ENCODE measurements around the gene CACNG7. TPM values are rescaled to one million over a fixed set of nuclear protein-coding genes. Genes with fewer than 3 reads are reported as not detected.
A peak's percentile ranks its signal among the peaks of the same experiment; 100 is the strongest.

Gene CACNG7
- total RNA-seq, 1 experiment from 2014 or later: not detected

- no TSS peak for BruUV-seq (replicated peaks)
- intact Hi-C loops (cut with micrococcal nuclease; ENCODE audit: unreplicated experiment): no loop called here
- Histone ChIP-seq H3K36me3 (ENCODE audit: insufficient read depth, low read length, poor library complexity, severe bottlenecking) (peaks cover under 1% of the 10 kb centered on the region), H3K9me3 (ENCODE audit: low read depth, low read length, poor library complexity, severe bottlenecking) (no peaks in the 10 kb centered on the region), H3K4me1 (ENCODE audit: insufficient read depth, low read length, poor library complexity, severe bottlenecking) (peaks cover 28% of the 10 kb centered on the region), H3K27ac (ENCODE audit: low read depth, low read length, poor library complexity, severe bottlenecking) (no peak overlapping the region), H3K27me3 (replicated peaks; ENCODE audit: insufficient read depth, low read depth, low read length, poor library complexity) (peaks cover 25% of the 10 kb centered on the region), H3K4me3 (ENCODE audit: low read depth, low read length, poor library complexity, severe bottlenecking) (peak overlapping the region; percentile 46)
- ChIA-PET POLR2A (ENCODE audit: low non-redundant PET) (no interaction called here), CTCF (interaction anchor here (1.0 kb wide), 1 partner anchor 149 kb away, joined by 4 read pairs; no protein-coding TSS in a partner anchor)
- no peak for DNase-seq (ENCODE audit: low spot score)
- TF ChIP-seq EZH2 (IDR thresholded peaks at IDR 0.05; ENCODE audit: borderline replicate concordance, low read depth, low read length, poor library complexity, severe bottlenecking): no peak
- TF ChIP-seq CTCF (conservative IDR thresholded peaks at IDR 0.05; ENCODE audit: low read depth, low read length): no peak
Measured at GRCh38 chr19:53880711-53881481, 28.2 kb upstream of the CACNG7 start.

- peak; percentile 56 for TF ChIP-seq CTCF (conservative IDR thresholded peaks at IDR 0.05; ENCODE audit: low read depth, low read length)
- no peak for TF ChIP-seq EZH2 (IDR thresholded peaks at IDR 0.05; ENCODE audit: borderline replicate concordance, low read depth, low read length, poor library complexity, severe bottlenecking)
- Histone ChIP-seq H3K27me3 (replicated peaks; ENCODE audit: insufficient read depth, low read depth, low read length, poor library complexity) (peaks cover 25% of the 10 kb centered on the region), H3K36me3 (ENCODE audit: insufficient read depth, low read length, poor library complexity, severe bottlenecking) (no peaks in the 10 kb centered on the region), H3K27ac (ENCODE audit: low read depth, low read length, poor library complexity, severe bottlenecking) (no peak within 1 kb of the TSS), H3K4me1 (ENCODE audit: insufficient read depth, low read length, poor library complexity, severe bottlenecking) (peaks cover 28% of the 10 kb centered on the region), H3K9me3 (ENCODE audit: low read depth, low read length, poor library complexity, severe bottlenecking) (no peaks in the 10 kb centered on the region), H3K4me3 (ENCODE audit: low read depth, low read length, poor library complexity, severe bottlenecking) (peak within 1 kb of the TSS; percentile 46)
- CTCF ChIA-PET: interaction anchor here (1.0 kb wide), 1 partner anchor 148 kb away, joined by 4 read pairs; no protein-coding TSS in a partner anchor
- intact Hi-C loops (cut with micrococcal nuclease; ENCODE audit: unreplicated experiment): no loop called here
- DNase-seq (ENCODE audit: low spot score): peak; percentile 62
- BruUV-seq (replicated peaks): no TSS peak
- POLR2A ChIA-PET (ENCODE audit: low non-redundant PET): interaction anchor here (0.7 kb wide), 1 partner anchor 9 kb away, joined by 3 read pairs; no protein-coding TSS in a partner anchor
Measured at GRCh38 chr19:53881482-53882390, 27.3 kb upstream of the CACNG7 start, which contains the start of gene PRKCG. PRKCG (plus strand) TSS chr19:53882197; CDS start chr19:53882495, 298 bp downstream.

GRCh38 chr19:53882391-53883050, 26.6 kb upstream of the CACNG7 start:
- BruUV-seq (replicated peaks): no TSS peak

More at GRCh38 chr19:53882391-53883050, 26.6 kb upstream of the CACNG7 start:
- TF ChIP-seq EZH2 (IDR thresholded peaks at IDR 0.05; ENCODE audit: borderline replicate concordance, low read depth, low read length, poor library complexity, severe bottlenecking) (no peak), CTCF (conservative IDR thresholded peaks at IDR 0.05; ENCODE audit: low read depth, low read length) (0 out of 2 replicates have a peak, but pooled peaks have one; percentile 28)
- Histone ChIP-seq H3K4me1 (ENCODE audit: insufficient read depth, low read length, poor library complexity, severe bottlenecking) (peaks cover 28% of the 10 kb centered on the region), H3K9me3 (ENCODE audit: low read depth, low read length, poor library complexity, severe bottlenecking) (no peaks in the 10 kb centered on the region), H3K27ac (ENCODE audit: low read depth, low read length, poor library complexity, severe bottlenecking) (no peak overlapping the region), H3K27me3 (replicated peaks; ENCODE audit: insufficient read depth, low read depth, low read length, poor library complexity) (peaks cover 25% of the 10 kb centered on the region), H3K36me3 (ENCODE audit: insufficient read depth, low read length, poor library complexity, severe bottlenecking) (no peaks in the 10 kb centered on the region), H3K4me3 (ENCODE audit: low read depth, low read length, poor library complexity, severe bottlenecking) (peak overlapping the region; percentile 46)
- ChIA-PET CTCF (interaction anchor here (0.6 kb wide), 1 partner anchor 29 kb away, joined by 3 read pairs; no protein-coding TSS in a partner anchor), POLR2A (ENCODE audit: low non-redundant PET) (interaction anchor here (0.7 kb wide), 1 partner anchor 10 kb away, joined by 3 read pairs; no protein-coding TSS in a partner anchor)
- intact Hi-C loops (cut with micrococcal nuclease; ENCODE audit: unreplicated experiment): no loop called here
- DNase-seq (ENCODE audit: low spot score): no peak
